ENCODE data around the gene MAP3K13.

The MAP3K13 gene

DNA sequence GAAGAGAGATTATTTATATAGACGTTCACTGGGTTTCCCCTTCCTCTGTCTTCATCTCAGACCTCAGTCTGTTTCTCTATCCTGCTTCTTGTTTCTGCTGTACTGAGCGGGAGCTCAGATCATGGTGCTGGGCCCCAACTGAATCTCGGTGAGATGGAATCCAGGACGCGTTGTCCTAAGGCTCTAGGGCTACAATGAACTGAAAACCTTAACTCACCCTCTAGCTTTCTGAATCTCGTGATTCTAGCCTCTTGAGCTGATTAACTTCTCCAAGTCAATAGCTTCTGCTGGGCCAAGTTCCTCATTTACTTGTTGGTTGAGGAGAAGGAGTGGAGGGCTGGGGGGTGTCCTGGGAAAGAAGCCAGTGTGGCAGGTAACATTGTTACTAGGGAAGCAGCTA lies 32.7 kb upstream of the MAP3K13 start:
- H3K4me3 ChIP-seq (ENCODE audit: low read length): no peak overlapping the region
- H3K9ac ChIP-seq (ENCODE audit: low read length): no peak overlapping the region
- no peaks in the 10 kb centered on the region for H3K9me3 ChIP-seq (ENCODE audit: insufficient read depth, low read length)
- no peaks in the 10 kb centered on the region for H3K36me3 ChIP-seq (replicated peaks; ENCODE audit: low read depth, low read length)
- peak overlapping the region; percentile 27; the same call in 1 of the 2 replicates for H3K4me2 ChIP-seq (ENCODE audit: low read length)
- no peaks in the 10 kb centered on the region; the same call in 1 of the 2 replicates for H3K27me3 ChIP-seq (ENCODE audit: low read depth, low read length)
- H4K20me1 ChIP-seq (ENCODE audit: insufficient read depth, low read length): no peaks in the 10 kb centered on the region
- H3K27ac ChIP-seq (ENCODE audit: low read length): no peak overlapping the region
- TF ChIP-seq, protein P1, sequence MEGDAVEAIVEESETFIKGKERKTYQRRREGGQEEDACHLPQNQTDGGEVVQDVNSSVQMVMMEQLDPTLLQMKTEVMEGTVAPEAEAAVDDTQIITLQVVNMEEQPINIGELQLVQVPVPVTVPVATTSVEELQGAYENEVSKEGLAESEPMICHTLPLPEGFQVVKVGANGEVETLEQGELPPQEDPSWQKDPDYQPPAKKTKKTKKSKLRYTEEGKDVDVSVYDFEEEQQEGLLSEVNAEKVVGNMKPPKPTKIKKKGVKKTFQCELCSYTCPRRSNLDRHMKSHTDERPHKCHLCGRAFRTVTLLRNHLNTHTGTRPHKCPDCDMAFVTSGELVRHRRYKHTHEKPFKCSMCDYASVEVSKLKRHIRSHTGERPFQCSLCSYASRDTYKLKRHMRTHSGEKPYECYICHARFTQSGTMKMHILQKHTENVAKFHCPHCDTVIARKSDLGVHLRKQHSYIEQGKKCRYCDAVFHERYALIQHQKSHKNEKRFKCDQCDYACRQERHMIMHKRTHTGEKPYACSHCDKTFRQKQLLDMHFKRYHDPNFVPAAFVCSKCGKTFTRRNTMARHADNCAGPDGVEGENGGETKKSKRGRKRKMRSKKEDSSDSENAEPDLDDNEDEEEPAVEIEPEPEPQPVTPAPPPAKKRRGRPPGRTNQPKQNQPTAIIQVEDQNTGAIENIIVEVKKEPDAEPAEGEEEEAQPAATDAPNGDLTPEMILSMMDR (IDR thresholded peaks at IDR 0.05; ENCODE audit: low read depth, low read length): no peak
- no peak for TF ChIP-seq EZH2phosphoT487 (IDR thresholded peaks at IDR 0.05; ENCODE audit: low read depth)
- peaks cover 33% of the 10 kb centered on the region for H3K4me1 ChIP-seq (ENCODE audit: low read length)
- no peak overlapping the region for H2AFZ ChIP-seq (ENCODE audit: low read depth, low read length)
- H3K79me2 ChIP-seq (ENCODE audit: low read length): no peaks in the 10 kb centered on the region

DNA sequence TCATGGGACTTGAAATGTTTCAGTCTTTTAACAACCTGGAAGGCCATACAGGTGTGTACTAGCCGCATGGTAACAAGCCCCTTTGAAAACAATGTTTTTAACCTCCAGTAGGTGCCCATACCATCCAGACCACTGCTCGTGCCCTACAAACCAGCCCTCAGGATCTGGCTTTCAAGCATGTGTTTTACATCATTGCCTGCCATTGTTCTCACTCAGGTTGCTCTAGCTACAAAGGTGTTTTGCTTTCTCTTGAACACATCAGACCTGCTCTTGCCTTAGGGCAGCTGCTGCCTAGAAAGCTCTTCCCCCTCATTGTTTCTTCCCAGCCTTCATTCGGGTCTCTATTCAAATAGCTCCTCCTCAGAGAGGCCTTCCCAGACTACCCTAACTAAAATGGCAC lies 32.3 kb upstream of the MAP3K13 start:
- no peak overlapping the region for H2AFZ ChIP-seq (ENCODE audit: low read depth, low read length)
- 0 out of 2 replicates have a peak overlapping the region, but pooled peaks have one; percentile 27 for H3K4me2 ChIP-seq (ENCODE audit: low read length)
- peaks cover 30% of the 10 kb centered on the region for H3K4me1 ChIP-seq (ENCODE audit: low read length)
- H3K79me2 ChIP-seq (ENCODE audit: low read length): no peaks in the 10 kb centered on the region
- H3K9ac ChIP-seq (ENCODE audit: low read length): no peak overlapping the region
- no peak overlapping the region for H3K4me3 ChIP-seq (ENCODE audit: low read length)
- no peaks in the 10 kb centered on the region for H3K36me3 ChIP-seq (replicated peaks; ENCODE audit: low read depth, low read length)
- TF ChIP-seq EZH2phosphoT487 (IDR thresholded peaks at IDR 0.05; ENCODE audit: low read depth): no peak
- TF ChIP-seq, protein P1 (IDR thresholded peaks at IDR 0.05; ENCODE audit: low read depth, low read length): no peak
- no peak overlapping the region for H3K27ac ChIP-seq (ENCODE audit: low read length)
- no peaks in the 10 kb centered on the region; the same call in 1 of the 2 replicates for H3K27me3 ChIP-seq (ENCODE audit: low read depth, low read length)
- no peaks in the 10 kb centered on the region for H4K20me1 ChIP-seq (ENCODE audit: insufficient read depth, low read length)
- H3K9me3 ChIP-seq (ENCODE audit: insufficient read depth, low read length): no peaks in the 10 kb centered on the region

DNA sequence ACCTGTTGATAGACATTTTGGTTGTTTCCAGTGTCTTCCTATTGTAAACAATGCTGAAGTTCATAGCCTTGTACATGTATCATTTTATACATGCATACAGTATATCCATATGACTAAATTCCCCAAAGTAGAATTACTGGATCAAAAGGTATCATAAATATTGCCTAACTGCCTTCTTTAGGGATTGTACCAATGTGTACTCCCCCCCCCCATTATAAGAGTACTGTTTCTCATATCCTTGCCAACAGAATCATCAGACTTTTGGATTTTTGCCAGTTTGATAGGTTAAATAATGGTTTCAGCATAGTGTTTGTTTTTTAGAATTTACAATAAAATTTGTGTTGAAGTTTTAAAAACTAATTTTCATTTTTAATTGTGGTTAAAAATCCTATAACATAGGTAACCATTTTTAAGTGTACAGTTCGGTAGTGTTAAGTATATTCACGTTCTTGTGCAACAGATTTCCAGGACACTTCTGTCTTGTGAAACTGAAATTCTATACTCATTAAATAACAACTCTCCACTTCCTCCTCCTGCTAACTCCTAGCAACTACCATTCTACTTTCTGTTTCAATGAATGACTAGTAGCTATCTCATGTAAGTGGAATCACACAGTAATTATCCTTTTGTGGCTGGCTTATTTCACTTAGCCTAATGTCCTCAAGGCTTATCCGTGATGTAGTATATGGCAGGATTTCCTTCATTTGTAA lies 30.8 kb upstream of the MAP3K13 start:
- peak overlapping the region; percentile 8 for H3K27ac ChIP-seq (ENCODE audit: low read length)
- H4K20me1 ChIP-seq (ENCODE audit: insufficient read depth, low read length): no peaks in the 10 kb centered on the region
- H3K9ac ChIP-seq (ENCODE audit: low read length): no peak overlapping the region
- H3K36me3 ChIP-seq (replicated peaks; ENCODE audit: low read depth, low read length): no peaks in the 10 kb centered on the region
- peak overlapping the region; percentile 47 for H3K4me2 ChIP-seq (ENCODE audit: low read length)
- H3K4me1 ChIP-seq (ENCODE audit: low read length): peaks cover 30% of the 10 kb centered on the region
- H3K4me3 ChIP-seq (ENCODE audit: low read length): peak overlapping the region; percentile 45
- TF ChIP-seq, protein P1 (IDR thresholded peaks at IDR 0.05; ENCODE audit: low read depth, low read length): no peak
- no peak for TF ChIP-seq EZH2phosphoT487 (IDR thresholded peaks at IDR 0.05; ENCODE audit: low read depth)
- no peaks in the 10 kb centered on the region; the same call in 1 of the 2 replicates for H3K27me3 ChIP-seq (ENCODE audit: low read depth, low read length)
- H3K9me3 ChIP-seq (ENCODE audit: insufficient read depth, low read length): no peaks in the 10 kb centered on the region
- H3K79me2 ChIP-seq (ENCODE audit: low read length): no peaks in the 10 kb centered on the region
- H2AFZ ChIP-seq (ENCODE audit: low read depth, low read length): no peak overlapping the region

DNA sequence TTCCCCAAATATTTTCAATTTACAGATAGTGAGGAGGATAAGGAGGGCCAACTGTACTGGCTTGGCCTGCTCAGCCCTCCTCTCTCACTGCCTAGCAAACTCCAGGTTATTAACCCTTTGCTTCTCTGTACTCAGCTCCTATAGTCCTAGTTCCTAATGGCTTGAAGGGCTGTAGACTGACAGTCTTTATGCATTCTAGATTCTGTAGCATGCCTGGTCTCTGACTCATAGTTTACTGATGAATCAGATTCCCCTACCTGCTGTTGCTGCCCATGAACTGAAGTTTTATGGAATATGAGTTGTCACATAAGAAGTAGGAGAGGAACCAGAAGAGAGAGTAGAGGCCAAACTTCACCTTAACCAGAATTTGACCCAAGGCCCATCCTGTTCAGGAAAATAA lies 27.1 kb upstream of the MAP3K13 start:
- H2AFZ ChIP-seq (ENCODE audit: low read depth, low read length): no peak overlapping the region
- H3K79me2 ChIP-seq (ENCODE audit: low read length): no peaks in the 10 kb centered on the region
- no peak overlapping the region for H3K27ac ChIP-seq (ENCODE audit: low read length)
- no peaks in the 10 kb centered on the region for H3K36me3 ChIP-seq (replicated peaks; ENCODE audit: low read depth, low read length)
- TF ChIP-seq, protein P1 (IDR thresholded peaks at IDR 0.05; ENCODE audit: low read depth, low read length): no peak
- TF ChIP-seq EZH2phosphoT487 (IDR thresholded peaks at IDR 0.05; ENCODE audit: low read depth): no peak
- no peaks in the 10 kb centered on the region for H3K27me3 ChIP-seq (ENCODE audit: low read depth, low read length)
- H3K4me1 ChIP-seq (ENCODE audit: low read length): peaks cover 16% of the 10 kb centered on the region
- no peak overlapping the region for H3K4me3 ChIP-seq (ENCODE audit: low read length)
- H3K9me3 ChIP-seq (ENCODE audit: insufficient read depth, low read length): no peaks in the 10 kb centered on the region
- no peak overlapping the region for H3K4me2 ChIP-seq (ENCODE audit: low read length)
- no peak overlapping the region for H3K9ac ChIP-seq (ENCODE audit: low read length)
- no peaks in the 10 kb centered on the region for H4K20me1 ChIP-seq (ENCODE audit: insufficient read depth, low read length)
